Activated B cell treated with CpG ODN at 0.5 μM for 24 hours (primary cell): ENCODE results near the gene CCDC154. TPM values are rescaled to one million over a fixed set of nuclear protein-coding genes. Genes with fewer than 3 reads are reported as not detected.

Experiments used
- ATAC-seq: fragments of 200-7000 bp; cut with Tn5 transposase; one replicate; pipeline ENCODE4 v1.10.0; 2021; ENCODE audit warnings: low read depth, mild to moderate bottlenecking, moderate library complexity
- CTCF ChIA-PET: fragments of 350-600 bp; sonication (Branson Sonifier 250); formaldehyde crosslinking; loops from one replicate; lab custom pipeline; 2021; ENCODE audit warnings: antibody characterized with exemption; lab: Charles Lee
- POLR2A ChIA-PET: fragments of 350-600 bp; sonication (Branson Sonifier 250); formaldehyde crosslinking; loops from one replicate; lab custom pipeline; 2021; ENCODE audit warnings: antibody characterized with exemption; lab: Charles Lee
- DNase-seq: peaks from one replicate; pipeline ENCODE4 v3.0.0; 2022
- H3K27ac Mint-ChIP-seq: one replicate; pipeline ENCODE4 v1.8.0; 2020; ENCODE audit warnings: mixed read lengths
- H3K27me3 Mint-ChIP-seq: one replicate; pipeline ENCODE4 v1.8.0; 2021; ENCODE audit warnings: mixed read lengths
- H3K36me3 Mint-ChIP-seq: one replicate; pipeline ENCODE4 v1.8.0; 2021; ENCODE audit warnings: low read depth, mixed read lengths
- H3K4me1 Mint-ChIP-seq: one replicate; pipeline ENCODE4 v1.8.0; 2021; ENCODE audit warnings: mixed read lengths
- H3K4me3 Mint-ChIP-seq: one replicate; pipeline ENCODE4 v1.8.0; 2020; ENCODE audit warnings: mild to moderate bottlenecking, mixed read lengths
- H3K9me3 Mint-ChIP-seq: one replicate; pipeline ENCODE4 v1.8.0; 2020; ENCODE audit warnings: mixed read lengths
- intact Hi-C: fragments of 100-400 bp; cut with micrococcal nuclease; formaldehyde crosslinking; loops from one replicate; pipeline ENCODE4 v1.15.1; 2024
- total RNA-seq: library from RNA; stranded (reverse); gene quantifications from 2 replicates; pipeline ENCODE4 v1.2.3, GENCODE V29; 2022
- TF ChIP-seq, protein P1 (sequence below): fragments of 200-600 bp; IDR thresholded peaks from one replicate; pipeline ENCODE4 v1.8.0; 2022; ENCODE audit warnings: antibody characterized with exemption, mild to moderate bottlenecking

The CCDC154 gene
- total RNA-seq, 1 donor from 2014 or later, result 6.7 TPM

DNA sequence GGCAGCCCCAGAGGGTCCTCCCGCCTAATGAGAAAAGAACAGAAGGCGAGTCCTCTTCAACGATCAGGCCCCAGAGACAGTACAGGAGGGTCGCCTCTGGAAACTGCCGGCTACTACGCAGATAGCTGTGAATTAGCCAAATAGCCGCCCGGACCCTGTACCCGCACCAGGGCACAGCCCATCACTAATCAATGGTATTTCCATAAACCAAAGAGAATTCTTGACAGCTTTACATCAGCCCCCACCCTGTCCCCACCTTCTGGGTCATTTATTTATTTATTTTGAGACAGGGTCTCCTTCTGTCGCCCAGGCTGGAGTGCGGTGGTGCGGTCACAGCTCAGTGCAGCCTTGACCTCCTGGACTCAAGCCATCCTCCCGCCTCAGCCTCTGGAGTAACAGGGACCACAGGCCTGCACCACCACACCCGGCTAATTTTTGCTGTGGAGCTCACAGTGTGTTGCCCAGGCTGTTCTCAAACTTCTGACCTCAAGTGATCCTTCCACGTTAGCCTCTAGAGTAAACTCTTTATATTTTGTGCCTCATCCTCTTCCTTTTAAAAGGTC, 31.3 kb upstream of the CCDC154 start:
- no peak for DNase-seq
- CTCF ChIA-PET, result no interaction called here

DNA sequence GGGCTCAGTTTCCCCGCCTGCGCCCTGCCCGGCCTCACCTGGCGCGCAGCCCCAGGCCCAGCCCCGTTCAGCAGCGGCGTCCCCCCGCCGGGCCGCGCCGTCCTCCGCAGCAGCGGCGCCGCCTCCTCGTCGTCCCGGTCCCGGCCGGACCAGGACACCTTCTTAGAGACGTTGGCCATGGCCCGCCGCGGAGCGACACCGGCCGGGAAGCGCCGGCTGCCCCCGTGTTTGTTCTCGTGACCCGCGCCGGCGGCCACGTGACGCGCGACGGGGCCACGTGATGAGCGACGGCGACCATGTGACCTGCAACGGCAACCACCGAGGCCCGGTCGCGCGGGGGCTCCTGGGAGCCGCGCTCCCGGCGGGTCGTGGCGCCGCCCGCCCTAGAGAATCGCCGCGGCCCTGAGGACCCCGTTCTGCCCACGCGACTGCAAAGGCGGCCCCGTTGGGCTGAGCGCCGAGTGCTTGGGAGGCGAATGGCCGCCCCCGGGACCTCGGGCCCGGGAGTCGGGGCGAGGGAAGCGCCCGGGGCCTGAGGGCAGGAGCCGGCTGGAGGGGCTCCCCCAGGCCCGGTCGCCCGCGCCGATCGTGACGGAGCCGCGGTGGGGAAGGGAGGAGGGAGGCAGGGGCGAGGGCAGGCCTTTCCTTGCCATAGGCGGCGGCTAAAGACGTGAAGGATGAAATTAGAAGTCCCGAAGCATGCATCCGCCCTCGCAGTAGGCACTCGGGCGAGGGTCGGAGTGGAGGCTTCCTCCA, 30.6 kb upstream of the CCDC154 start, which contains the start of gene CLCN7:
Gene CLCN7 (minus strand): TSS at position 233 of the 756 bp plus-strand sequence. CDS start 54 bp downstream, at position 179.
- Mint-ChIP-seq H3K36me3 (peaks cover 15% of the 10 kb centered on the region), H3K27me3 (no peaks in the 10 kb centered on the region), H3K27ac (peak within 1 kb of the TSS; percentile 92), H3K9me3 (no peaks in the 10 kb centered on the region), H3K4me1 (peaks cover 63% of the 10 kb centered on the region), H3K4me3 (peak within 1 kb of the TSS; percentile 89)
- DNase-seq (peak; percentile 91), ATAC-seq (peak; percentile 84)
- CTCF ChIA-PET, result no interaction called here
- intact Hi-C loops, result loop anchor here (1.0 kb wide), 5 partner anchors 16 to 137 kb away; partner anchors contain the start of genes CRAMP1, IFT140 and TELO2
- POLR2A ChIA-PET, result interaction anchor here (1.3 to 1.7 kb wide), 3 partner anchors 10 to 54 kb away, joined by 3 to 8 read pairs (median 8); partner anchors contain the start of gene UQCC4
- TF ChIP-seq, protein P1, sequence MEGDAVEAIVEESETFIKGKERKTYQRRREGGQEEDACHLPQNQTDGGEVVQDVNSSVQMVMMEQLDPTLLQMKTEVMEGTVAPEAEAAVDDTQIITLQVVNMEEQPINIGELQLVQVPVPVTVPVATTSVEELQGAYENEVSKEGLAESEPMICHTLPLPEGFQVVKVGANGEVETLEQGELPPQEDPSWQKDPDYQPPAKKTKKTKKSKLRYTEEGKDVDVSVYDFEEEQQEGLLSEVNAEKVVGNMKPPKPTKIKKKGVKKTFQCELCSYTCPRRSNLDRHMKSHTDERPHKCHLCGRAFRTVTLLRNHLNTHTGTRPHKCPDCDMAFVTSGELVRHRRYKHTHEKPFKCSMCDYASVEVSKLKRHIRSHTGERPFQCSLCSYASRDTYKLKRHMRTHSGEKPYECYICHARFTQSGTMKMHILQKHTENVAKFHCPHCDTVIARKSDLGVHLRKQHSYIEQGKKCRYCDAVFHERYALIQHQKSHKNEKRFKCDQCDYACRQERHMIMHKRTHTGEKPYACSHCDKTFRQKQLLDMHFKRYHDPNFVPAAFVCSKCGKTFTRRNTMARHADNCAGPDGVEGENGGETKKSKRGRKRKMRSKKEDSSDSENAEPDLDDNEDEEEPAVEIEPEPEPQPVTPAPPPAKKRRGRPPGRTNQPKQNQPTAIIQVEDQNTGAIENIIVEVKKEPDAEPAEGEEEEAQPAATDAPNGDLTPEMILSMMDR, result no peak

More for the DNA sequence above, 31.3 kb upstream of the CCDC154 start:
- TF ChIP-seq, protein P1, result no peak
- Mint-ChIP-seq H3K9me3 (no peaks in the 10 kb centered on the region), H3K27ac (peak overlapping the region; percentile 92), H3K4me3 (peak overlapping the region; percentile 89), H3K4me1 (peaks cover 63% of the 10 kb centered on the region), H3K36me3 (peaks cover 14% of the 10 kb centered on the region), H3K27me3 (no peaks in the 10 kb centered on the region)
- no peak for ATAC-seq
- POLR2A ChIA-PET, result interaction anchor here (0.9 to 1.7 kb wide), 3 partner anchors 17 to 202 kb away, joined by 3 to 8 read pairs (median 8); partner anchors contain the start of genes JPT2 and UQCC4
- intact Hi-C loops, result loop anchor here (1.0 kb wide), 5 partner anchors 16 to 137 kb away; partner anchors contain the start of genes CRAMP1, IFT140 and TELO2

DNA sequence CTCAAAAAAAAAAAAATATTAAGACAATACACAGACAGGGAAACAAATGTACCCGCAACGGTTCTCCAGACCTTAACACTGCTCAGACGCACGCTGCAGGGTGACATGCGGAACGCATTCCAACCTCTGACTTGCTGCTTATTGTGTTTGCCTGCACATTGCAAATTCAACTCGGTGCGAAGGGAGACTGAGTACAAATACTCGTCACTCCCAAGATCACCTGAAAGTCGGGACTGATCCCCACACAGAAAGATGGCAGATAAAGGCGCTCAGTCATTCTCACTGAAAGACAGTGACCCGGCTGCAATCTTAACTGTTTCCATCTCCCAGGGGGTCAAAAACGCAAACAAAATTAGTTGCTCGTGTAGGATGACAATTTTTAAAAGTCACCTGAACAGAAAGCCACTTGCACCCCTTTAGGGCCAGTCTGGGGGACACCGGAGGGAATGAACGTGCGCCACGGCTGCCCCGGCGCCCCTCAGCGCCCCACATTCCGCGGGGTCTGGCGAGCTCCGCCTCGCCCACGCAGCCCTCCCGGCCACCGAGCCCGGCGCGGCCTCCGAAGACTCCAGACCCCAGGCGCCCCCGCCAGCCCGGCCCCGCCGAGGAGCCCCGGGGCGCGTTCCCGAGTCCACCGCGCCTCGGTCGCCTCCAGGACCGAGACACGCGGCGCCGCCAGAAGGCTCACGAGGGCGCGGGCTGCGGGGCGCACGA, 29.9 kb upstream of the CCDC154 start:
- POLR2A ChIA-PET, result interaction anchor here (1.5 to 3.7 kb wide), 2 partner anchors 9 to 18 kb away, joined by 3 to 23 read pairs; partner anchors contain the start of gene TELO2
- no peaks in the 10 kb centered on the region for H3K27me3 Mint-ChIP-seq
- ATAC-seq, result peak; percentile 8
- CTCF ChIA-PET, result no interaction called here
- H3K36me3 Mint-ChIP-seq, result peaks cover 17% of the 10 kb centered on the region
- H3K4me1 Mint-ChIP-seq, result peaks cover 65% of the 10 kb centered on the region
- H3K4me3 Mint-ChIP-seq, result peak overlapping the region; percentile 80
- H3K27ac Mint-ChIP-seq, result peak overlapping the region; percentile 76
- DNase-seq, result no peak
- intact Hi-C loops, result no loop called here
- TF ChIP-seq, protein P1, result no peak
- H3K9me3 Mint-ChIP-seq, result no peaks in the 10 kb centered on the region

DNA sequence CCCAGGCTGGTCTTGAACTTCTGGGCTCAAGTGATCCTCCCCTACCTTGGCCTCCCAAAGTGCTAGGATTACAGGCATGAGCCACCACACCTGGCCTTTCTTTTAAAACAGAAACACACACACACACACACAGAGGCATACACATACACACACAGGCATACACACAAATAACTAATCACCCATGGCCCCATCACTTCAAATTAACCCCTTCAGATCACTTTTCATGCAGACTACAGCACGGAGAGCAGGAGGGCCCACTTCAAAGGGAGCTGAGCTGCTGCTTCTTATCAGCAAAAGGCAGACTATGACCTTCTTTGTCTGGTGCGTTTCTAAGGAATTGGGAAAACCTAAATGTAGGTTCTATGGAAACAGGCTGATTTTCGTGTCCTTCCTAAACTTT, 28.6 kb upstream of the CCDC154 start:
- Mint-ChIP-seq H3K9me3 (no peaks in the 10 kb centered on the region), H3K36me3 (peaks cover 17% of the 10 kb centered on the region), H3K4me3 (peak overlapping the region; percentile 59), H3K27me3 (no peaks in the 10 kb centered on the region), H3K4me1 (peaks cover 59% of the 10 kb centered on the region), H3K27ac (peak overlapping the region; percentile 64)
- DNase-seq, result no peak
- TF ChIP-seq, protein P1, result no peak
- ChIA-PET CTCF (no interaction called here), POLR2A (interaction anchor here (0.6 to 3.7 kb wide), 3 partner anchors 14 to 139 kb away, joined by 3 to 23 read pairs (median 3); partner anchors contain the start of genes IFT140 and TELO2)
- intact Hi-C loops, result no loop called here
- no peak for ATAC-seq
